GM21723 (cell line): ENCODE measurements around the gene ATP1A2.

Experiments
- ATAC-seq: cut with Tn5 transposase; IDR thresholded peaks from one replicate; pipeline ENCODE4 v1.9.1; 2021; ENCODE audit warnings: mild to moderate bottlenecking, moderate library complexity; ENCODE audit not compliant: unreplicated experiment

ATP1A2 gene

GRCh38 chr1:160168609-160169369 is 53.2 kb downstream of the ATP1A2 start:
- no peak for ATAC-seq

- ATAC-seq = peak; percentile 71
These were observed 54.2 kb downstream of the ATP1A2 start for GRCh38 chr1:160169553-160170399.

- ATAC-seq = no peak
These were observed 55.8 kb downstream of the ATP1A2 start for GRCh38 chr1:160171354-160171753.

GRCh38 chr1:160171980-160172379 is 56.4 kb downstream of the ATP1A2 start:
- ATAC-seq = no peak

- no peak for ATAC-seq
These were observed 61.7 kb downstream of the ATP1A2 start for GRCh38 chr1:160177231-160177630.

GRCh38 chr1:160177667-160178066 is 62.1 kb downstream of the ATP1A2 start:
- ATAC-seq = no peak

- no peak for ATAC-seq
These were observed 63.2 kb downstream of the ATP1A2 start for GRCh38 chr1:160178731-160179130.

- no peak for ATAC-seq
These were observed 63.8 kb downstream of the ATP1A2 start for GRCh38 chr1:160179336-160179735.

GRCh38 chr1:160186246-160186645 is 70.7 kb downstream of the ATP1A2 start:
- no peak for ATAC-seq

GRCh38 chr1:160186729-160187128 is 71.2 kb downstream of the ATP1A2 start:
- no peak for ATAC-seq

- no peak for ATAC-seq
These were observed 71.8 kb downstream of the ATP1A2 start for GRCh38 chr1:160187407-160187806.

- no peak for ATAC-seq
These were observed 72.8 kb downstream of the ATP1A2 start for GRCh38 chr1:160188341-160188740.

- ATAC-seq = no peak
These were observed 74.4 kb downstream of the ATP1A2 start, which contains the start of gene CASQ1 for GRCh38 chr1:160189649-160190625. TSS of gene CASQ1 (plus strand) at chr1:160190575. CDS start at chr1:160190752, 177 bp downstream.

GRCh38 chr1:160191756-160192155 is 76.2 kb downstream of the ATP1A2 start:
- no peak for ATAC-seq

- ATAC-seq = no peak
These were observed 76.7 kb downstream of the ATP1A2 start for GRCh38 chr1:160192234-160192633.
